NCI-H524 (cell line): Measurements from ENCODE around the gene CD99L2.

Source experiments
- DNase-seq, 2 experiments: peaks; one replicate each; lab custom pipeline; 2025; lab: John Stamatoyannopoulos, UW

The CD99L2 gene

DNA sequence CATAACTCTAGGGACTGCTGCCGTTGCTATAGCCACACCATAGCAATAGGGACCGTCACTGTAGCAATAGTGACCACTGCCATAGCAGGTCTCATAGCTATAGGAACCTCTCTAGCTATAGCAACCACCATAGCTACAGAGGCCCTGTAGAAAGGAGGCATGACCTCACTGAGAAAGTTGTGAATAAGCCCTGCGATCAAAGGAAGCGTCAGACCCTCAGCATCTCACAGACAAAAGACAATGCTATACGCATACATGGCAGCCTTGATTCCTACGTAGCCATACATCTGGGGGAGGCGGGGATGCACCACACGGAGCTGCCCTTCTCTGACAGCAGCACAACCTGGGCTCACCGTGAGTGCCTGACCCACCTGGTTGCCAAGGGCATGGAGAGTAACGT, 116.8 kb downstream of the CD99L2 start:
- no peak for DNase-seq

DNA sequence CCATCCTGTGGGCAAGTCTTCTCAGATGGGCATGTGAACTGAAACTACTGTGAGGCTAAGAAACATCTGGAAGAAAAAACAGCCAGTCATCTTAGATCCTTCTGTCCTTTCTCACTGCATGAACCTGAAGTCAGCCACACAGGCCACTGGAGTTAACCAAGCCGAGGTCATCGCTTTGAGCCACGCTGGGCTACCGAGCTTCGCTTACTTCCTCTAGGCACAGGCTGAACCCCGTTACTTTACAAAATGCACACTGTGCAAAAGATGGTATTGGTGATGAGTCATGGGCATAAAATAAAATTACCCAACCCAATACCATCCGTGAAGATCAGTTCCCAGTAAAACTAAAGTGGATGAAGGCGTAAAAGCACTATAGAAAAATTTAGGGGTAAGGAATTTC, 119.1 kb downstream of the CD99L2 start:
- no peak for DNase-seq

DNA sequence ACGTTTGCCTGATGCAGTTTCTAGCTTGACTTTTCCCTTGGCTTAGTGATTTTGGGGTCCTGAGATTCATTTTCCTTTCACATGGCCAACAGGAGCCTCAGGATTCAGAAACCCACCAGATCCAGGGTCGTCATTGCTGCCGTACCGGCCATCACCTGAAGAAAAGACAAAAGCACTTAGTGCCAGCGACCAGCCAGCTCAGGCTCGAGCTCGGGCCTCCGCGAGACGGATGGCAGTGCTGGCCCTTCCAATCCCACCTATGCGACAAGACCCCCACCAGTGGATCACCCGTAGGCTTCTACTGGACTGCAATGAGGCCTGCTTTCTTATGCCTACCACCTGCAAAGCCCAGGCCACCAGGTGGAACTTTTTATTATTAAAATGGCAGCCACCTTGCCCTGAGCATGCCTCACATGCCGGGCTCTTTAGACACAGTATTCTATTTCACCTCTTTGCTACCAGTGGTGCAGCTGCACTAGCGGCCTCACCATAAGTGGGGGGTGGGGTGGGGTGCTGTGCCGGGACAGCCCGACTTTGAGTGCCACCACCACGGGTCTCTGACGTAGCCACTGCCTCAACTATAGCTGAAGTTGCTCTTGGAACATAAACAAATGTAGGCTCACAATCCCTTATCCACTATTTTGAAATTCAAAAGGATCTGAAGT, 121.0 kb downstream of the CD99L2 start:
- DNase-seq, result no peak

DNA sequence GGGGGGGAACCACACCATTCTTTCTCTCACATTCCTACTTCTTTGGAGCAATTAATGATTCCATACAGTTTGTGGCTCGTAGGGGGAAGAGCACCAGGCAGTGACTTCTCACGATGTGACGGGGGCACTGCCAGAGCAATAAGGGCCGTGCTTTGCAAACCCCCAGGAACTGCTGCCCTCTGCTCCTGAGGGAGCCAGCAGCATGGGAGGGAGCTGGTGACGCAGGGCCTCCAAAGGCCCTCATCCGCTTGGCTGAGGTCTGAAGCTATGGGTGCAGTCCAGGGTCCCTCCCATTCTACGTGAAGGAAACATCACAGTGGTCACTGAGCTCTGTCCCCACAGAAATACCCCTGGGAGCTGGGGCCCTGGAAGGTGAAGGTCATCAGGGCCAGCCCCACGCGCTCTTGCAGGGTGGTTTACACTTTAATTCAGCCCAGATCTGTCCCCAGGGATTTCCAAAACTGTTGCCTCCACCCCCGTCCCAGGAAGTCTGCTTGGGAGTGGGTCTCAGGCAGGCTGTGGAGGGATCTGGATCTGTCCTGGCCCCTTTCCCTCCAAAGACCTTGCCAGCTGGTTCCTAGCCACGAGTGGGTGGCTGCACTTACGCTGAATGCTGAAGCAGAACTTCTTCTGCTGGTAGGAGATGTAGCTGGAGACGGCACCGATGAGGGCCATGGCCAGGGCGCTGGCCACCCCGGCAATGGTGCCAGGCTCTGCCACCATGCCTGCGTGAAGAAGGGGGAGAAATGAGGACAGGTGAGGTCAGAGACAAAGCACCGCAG, 122.7 kb downstream of the CD99L2 start:
- DNase-seq, result no peak

DNA sequence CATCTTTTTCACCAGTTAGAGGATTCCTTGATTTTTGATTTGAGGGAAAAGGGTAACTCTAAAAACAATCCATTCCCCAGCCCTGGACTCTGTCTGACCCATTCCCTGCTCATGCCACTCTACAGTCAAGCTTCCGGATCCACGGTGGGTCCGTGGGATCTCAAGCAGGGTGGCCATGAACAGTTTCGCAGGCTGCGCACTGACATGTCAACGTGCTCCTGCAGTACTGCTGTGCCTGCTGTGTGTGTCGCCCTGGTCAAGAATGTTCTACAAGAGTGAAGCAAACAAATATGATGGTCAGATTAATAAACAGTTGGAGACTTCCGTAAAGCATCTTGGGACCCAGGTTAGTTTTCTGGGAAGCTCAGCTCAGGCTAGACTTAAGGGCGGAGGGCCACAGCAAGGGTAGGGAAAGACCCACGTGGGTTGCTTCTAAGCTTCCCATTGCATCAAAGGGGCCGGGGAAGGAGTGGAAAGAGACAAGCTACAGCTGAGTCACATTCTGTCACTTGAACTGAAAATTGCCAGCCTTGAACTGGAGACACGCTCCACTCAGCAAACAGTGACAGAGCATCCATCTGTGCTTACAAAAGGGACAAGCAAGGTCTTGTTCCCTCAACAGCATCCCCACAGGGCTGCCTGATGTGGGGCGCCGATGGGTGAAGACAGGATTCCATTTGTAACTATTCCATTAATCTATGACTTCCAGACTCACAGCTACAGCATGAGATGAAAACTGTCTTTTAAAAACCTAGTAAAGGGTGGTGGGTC, 123.5 kb downstream of the CD99L2 start:
- no peak for DNase-seq

DNA sequence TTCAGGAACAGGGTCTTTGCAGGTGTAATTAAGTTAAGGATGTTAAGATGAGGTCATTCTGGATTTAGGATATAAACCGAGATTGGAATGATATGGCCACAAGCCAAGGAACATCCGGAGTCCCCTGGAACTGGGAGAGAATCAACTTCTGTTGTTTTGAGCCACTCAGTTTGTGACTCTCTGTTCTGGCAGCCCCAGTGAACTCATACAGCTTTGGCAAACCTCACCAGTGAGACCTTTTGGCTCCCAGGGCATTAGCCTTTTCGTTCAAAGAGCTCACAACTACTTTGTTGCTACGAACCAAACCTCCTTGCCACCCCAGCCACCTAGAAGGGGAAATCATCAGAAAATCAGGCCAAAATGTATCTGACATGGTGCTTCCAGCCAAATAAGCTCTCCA, 124.8 kb downstream of the CD99L2 start:
- no peak for DNase-seq

DNA sequence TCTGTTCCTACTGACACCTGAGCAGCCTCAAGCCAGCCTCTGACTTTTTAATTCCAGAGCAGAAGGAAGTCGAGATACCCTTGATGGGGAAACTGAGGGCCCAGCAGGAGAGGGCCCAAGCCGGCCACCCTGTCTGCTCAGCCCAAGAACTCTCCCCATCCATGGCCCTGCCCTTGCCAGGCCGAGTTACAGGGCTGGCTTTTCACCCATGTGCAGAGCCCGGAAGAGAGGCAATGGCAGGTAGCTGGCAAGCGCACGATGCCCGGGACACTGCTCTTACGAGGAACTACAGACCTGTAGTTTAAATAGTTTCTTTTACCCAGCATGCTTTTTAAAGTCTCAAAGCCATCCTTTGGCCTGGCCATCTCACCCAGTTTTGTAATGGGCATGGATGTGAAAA, 125.4 kb downstream of the CD99L2 start:
- DNase-seq, result no peak

DNA sequence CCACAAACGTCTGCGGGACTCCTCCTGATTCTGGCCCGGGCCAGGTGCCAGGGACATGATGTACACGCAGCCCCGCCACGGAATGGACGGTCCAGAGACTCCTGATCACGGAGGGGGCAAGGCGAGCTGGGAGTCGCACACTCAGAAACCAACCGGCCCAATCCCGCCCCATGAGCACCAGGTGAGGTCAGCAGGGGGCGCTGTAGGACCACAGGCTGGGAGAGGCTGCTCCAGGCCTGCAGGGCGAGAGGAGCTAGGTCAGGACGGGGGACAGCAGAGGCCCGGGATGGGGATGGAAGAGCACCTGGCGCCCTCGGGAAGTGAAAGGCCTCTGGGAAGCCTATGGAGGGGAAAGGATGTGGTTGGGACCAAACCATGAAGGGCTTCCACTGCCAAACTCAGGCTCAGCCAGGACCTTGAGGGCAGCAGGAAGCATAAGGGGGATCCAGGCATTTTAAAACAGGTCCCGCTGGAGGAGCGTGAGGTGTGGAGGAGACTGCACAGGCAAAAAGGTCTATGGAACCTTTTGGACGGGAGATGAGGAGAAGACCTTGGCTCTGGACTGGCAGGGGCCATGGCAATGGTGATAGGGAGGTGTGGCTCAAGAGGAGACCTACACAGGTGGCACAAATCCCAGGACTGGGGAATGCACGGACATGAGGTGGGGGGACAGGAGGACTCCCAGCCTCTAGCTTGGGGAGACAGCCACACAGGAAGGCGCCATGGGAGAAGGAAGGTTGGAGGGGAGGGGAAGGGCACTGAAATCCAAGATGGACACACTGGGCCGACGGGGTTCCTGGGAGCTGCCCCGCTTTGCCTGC, 126.1 kb downstream of the CD99L2 start:
- peak; percentile 30 to 68 for DNase-seq

DNA sequence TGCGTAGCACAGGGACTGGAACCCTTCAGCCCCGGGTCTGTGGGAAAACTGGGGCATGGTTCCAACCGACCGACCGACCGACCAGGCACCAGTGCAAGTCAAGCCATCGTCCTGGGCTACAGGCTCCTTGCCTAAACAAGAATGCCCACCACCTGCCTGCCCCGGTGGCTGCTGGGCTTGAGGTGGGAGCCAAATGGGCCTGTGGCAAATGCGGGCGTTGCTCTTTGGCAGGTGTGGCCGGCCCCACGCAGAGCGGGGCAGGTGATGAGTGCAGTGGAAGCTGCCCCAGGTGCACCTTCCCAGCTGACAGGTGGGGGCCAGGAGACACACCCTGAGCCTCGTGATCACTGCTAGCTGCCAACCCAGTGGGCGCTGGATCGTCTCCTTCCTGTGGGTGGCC, 127.4 kb downstream of the CD99L2 start:
- DNase-seq, result no peak

DNA sequence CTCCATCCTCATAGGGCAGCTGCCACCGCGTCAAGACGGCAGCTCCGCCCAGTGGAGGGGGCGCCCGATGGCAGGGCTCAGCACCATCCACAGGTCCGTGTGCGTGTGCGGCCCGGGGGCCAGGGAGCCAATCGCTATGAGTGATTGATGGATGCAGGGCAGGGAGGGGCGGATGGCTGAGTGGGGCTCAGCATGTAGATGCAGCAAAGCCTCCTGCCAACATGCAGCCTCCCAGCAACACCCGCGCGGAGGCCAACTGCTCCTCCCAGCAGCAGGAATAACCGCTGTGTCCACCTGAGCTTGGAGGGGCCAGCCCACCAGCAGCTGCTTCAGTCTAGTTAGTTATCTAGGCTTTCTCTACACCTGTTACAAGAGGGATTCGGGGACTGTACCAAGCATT, 127.8 kb downstream of the CD99L2 start:
- peak; percentile 29 to 65 for DNase-seq

DNA sequence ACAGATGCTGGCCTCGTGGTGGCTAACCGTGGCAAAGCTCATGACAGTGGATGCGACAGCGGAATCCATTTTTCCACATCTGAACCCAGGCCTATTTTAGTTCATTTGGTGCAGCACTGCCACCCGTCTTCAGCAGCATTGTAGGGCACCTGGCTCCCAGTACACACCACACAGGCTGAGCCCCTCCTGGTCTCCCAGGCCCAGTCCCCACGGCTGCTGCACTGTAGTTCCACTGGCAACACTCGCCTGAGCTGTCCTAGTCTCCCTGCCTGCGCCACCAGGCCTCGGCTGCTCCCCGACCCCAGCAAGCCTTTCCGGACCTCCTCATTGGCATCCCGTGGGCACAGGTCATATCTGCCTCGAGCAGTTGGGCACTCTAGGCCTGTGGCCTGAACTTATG, 129.1 kb downstream of the CD99L2 start:
- no peak for DNase-seq

DNA sequence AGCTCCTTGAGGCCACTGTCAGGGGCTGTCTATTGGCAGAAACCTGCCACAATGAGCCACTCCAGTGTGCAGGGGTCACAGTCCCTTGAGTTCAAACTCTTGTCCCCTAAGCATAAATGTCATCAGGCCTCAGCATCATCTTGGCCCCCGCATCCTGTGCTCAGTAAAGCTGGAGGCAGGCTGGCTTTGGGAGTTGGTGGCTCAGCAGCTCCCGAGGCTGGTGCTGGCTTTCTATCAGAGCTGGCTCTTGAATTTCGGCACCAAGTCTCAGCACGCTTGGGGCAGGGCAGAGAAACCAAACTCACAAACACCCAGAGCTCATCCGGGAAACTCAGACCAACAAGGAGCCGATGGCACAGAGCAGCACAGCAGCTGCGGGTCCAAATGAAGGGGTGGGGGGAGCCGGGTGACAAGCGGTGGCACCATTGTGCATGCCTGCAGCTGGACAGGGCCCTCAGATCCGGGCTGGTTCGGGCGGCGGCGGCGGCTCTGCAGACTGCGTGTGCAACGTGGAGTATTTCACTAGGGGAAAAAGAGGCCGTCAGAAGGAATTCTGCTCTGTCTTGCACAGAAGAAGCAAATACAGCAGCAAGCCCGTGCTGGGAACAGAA, 129.8 kb downstream of the CD99L2 start:
- no peak for DNase-seq

DNA sequence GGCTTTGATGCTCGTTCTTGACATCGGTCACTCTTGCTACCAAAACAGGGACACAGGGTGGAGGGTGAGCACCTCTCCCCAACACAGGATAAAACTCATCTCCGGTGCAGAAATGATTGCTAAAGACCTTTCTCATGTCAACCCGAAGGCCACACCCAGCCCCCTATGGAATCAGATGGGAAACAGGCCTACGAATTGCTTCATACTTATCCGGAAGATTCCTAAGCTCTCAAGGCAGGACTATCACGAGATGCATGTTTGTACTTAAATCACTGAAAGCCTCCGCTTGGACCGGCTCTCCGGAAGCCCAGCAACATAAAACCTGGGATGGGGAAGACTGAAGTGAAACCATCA, 130.4 kb downstream of the CD99L2 start:
- no peak for DNase-seq

DNA sequence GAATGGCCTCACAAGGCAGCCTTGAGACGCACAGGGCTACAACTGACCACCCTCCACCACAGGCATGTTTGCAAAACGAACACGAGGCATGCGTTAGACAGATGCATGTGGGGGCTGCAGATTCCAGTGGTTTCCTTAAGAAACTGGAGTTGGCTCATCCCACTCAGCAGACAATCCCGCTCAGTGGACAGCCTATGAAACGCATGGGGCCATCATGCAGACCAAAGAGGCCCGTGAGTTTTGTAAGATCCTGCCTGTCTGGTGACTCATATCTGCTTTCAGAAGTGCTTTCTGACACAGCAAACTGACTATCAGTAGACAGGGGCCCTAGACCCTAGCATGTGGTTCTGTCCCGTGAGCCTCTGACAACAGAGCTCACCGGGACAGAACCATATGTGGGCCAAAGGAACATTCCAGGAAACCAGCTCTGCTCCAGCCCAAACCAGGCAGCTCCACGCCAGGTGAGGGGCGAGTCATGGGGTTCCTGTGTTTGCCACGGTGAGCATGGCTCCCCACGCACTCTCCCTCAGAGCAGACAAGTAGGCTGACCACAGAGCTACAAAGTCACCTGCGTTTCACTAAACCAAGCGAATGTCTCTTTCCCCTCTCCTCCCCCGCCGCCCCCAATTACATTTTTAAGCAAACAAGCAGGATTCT, 130.9 kb downstream of the CD99L2 start:
- DNase-seq, result no peak

DNA sequence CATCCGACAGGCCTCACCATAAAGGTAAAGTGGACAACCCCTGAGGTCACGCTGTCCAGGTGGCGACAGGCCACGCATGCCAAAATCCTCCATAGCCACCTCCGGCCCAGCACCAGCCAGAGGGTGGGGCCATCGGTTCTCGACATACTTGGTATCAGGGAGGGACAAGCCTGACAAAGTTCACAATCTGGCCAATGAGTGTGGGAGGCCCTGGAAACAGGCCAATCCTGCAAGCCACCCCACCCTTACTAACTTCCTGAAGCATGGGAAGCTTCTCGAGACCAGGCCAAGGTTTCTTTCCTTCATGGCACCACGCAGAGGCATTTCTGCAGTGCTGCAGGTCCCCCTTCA, 131.4 kb downstream of the CD99L2 start:
- DNase-seq, result no peak

DNA sequence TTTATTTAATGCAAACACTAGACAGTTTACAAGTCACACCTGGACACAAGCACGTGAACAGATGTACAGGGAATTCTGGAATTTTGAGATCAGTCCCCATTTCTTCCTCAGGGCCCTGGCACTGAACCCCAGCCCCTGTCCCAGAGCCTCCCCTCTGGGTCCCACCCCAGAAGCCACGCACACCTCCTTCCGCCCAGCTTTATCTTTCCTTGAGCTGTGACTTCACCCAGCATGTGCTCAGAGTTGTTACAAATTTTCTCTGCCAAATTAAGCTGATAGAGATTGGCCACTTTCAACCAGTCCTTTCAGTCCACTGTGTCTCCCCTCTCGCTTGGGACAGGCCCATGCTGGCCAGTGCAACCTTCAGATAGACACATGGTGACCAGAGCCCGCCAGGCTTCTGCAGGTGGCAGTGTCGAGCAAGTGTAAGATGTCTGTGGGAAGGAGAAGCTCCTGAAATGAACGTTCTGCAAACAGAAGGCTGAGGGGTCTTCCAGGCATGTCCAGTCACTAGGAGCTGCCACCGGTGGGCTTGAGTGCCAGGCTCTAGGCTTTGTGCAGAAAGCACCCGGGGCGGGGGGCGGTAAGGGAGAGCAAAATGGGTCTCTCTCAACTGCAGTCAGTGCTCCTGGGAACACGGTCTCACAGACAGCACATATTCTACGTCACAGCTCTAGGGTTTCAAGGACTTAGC, 132.0 kb downstream of the CD99L2 start:
- peak in 1 of 2 experiments; percentile 35 for DNase-seq

DNA sequence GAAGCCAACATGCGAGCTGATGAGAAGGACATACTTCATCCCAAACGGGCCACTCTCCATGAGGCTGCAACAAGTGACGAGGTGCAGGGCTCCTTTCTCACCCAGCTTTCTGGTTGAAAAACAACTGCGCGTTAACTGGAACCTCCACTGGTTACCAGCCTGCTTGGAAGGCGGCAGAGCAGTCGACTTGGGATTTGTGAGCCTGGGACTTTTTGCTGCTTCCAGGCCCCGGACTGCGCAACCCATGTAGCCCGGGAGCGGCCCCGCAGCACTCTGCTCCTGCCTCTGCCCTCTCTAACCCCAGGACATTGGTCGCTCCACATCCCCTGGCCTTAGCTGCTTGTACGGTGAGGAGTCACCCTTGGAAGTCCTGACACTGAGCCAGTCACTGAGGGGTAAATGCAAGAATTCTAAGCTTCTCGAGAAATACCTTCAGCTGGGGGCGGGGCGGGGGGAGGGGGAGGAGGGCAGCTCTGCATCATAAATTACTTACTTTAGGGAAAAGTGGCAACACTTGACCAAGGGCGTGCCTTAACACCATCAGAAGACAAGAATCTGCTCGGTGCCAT, 132.6 kb downstream of the CD99L2 start:
- DNase-seq, result no peak

DNA sequence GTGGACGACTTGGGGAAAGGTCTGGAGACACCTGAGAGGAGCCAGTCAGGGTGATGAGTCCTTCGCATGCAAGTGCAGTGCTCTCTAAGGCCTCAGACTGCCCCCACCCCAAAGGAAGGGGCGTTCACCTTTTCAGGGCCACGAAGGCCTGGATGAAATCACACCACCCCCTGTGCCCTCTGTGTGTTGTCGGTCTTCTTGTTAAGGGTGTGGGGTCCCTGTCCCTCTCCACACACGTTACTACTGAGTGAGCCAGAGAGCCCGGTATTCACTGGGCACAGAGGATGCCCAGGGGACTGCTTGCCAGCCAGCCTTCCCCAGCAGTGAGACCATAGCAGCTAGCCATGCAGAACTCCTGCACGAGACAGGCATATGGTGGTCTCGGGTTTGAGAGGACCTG, 133.2 kb downstream of the CD99L2 start:
- DNase-seq, result no peak

DNA sequence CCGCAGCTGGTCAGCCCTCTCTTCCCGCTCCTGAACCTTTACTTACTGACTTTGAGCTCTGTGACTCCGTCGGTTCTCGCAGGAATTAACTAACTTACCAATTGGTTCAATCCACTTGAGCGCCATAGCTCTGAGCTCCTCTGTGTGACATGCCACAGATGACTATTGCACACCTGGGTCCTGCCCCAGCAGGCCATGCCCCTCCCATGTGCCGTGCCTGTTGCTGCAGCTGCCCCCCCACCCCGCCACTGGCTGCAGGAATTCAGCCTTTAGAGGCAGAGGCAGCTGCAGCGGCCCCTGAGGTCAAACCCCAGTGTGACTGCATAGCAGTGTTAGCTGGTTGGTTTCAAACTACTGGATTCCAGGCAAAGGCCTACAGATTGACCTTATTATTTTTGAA, 134.7 kb downstream of the CD99L2 start:
- no peak for DNase-seq

DNA sequence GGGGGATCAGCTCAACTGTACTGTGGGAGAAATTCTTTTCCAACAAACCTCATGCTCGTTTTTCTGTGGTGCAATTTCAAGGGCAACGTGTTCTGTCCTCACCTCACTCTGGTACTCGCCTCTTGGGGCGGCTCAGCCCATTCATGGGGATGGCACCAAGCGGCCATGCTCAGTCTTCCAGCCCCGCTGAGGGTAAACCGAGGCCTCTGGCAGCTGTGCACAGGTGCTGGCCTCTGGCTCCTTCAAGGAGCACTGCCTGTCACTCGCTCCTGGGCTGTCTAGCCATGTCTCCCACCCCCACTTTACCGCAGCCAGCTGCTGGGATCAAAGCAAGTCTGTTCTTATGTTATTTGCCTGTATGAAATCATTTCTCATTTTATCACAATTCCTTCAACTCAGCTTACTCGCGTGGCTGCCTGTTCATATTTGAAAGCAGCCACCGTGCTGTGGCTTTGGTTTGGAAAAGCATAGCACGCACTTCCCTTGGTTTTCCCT, 135.1 kb downstream of the CD99L2 start:
- DNase-seq, result no peak
